Muscle of back (tissue), 11 donors: ENCODE results near the gene IFTAP. TPM values are rescaled to one million over a fixed set of nuclear protein-coding genes. Genes with fewer than 3 reads are reported as not detected.

Experiments
- DNase-seq, 3 donors: peaks; one replicate each; pipeline versions ENCODE4 v3.0.0 to v3.0.0-alpha.2; 2013
- polyA plus RNA-seq, 10 donors: library from polyadenylated mRNA; unstranded; fragments of 120-200 nt; gene quantifications; one replicate each; pipeline ENCODE4 v1.2.1, GENCODE V29; 2013; ENCODE audit not compliant: insufficient read length in 10 of 10

The IFTAP gene
- polyA plus RNA-seq, 10 donors, result 31.0 to 57.6 (median 46.3) TPM

- DNase-seq, result peak; percentile 62 to 85 (median 80)
Observed at GRCh38 chr11:36702330-36703054, 108.2 kb downstream of the IFTAP start.

GRCh38 chr11:36703055-36703404 is 108.7 kb downstream of the IFTAP start:
- DNase-seq, result no peak

Other genes starting within 250 kb of the IFTAP start
- 10 to 100 TPM; 14.2 to 23.1 (median 17.6) TPM for gene TRAF6, start 84.2 kb upstream of the IFTAP start, polyA plus RNA-seq
- 10 to 100 TPM in 4 of 10 donors, 1 to 10 TPM in 6; 4.4 to 16.7 (median 8.3) TPM for gene RAG1, start 26.5 kb upstream of the IFTAP start, polyA plus RNA-seq
- gene RAG2, start 3.7 kb downstream of the IFTAP start, polyA plus RNA-seq, result under 1 TPM in 5 of 10 donors, not detected in 5; 0.20 to 0.44 (median 0.37) TPM